CD4-positive, CD25-positive, alpha-beta regulatory T cell (primary cell): ENCODE data around the gene SYCP2L. TPM values are rescaled to one million over a fixed set of nuclear protein-coding genes. Genes with fewer than 3 reads are reported as not detected.

Source experiments
- ATAC-seq, 2 donors: fragments of 150-1000 bp; cut with Tn5 transposase; one replicate each; pipeline ENCODE4 v1.10.0; 2021; ENCODE audit warnings: low read depth in 2 of 2, moderate number of reproducible peaks in 2 of 2, moderate library complexity in 1 of 2
- DNase-seq, 3 donors: peaks; one replicate each; pipeline versions ENCODE4 v3.0.0 to v3.0.0-alpha.2; 2012 to 2022; ENCODE audit warnings: mixed read lengths in 1 of 3
- H3K27ac ChIP-seq: one replicate; pipeline ENCODE4 v1.7.0; 2013; ENCODE audit warnings: mild to moderate bottlenecking, low read length; ENCODE audit not compliant: insufficient read depth, poor library complexity, severe bottlenecking
- H3K27me3 ChIP-seq: one replicate; pipeline ENCODE4 v1.7.0; 2013; ENCODE audit warnings: low read length; ENCODE audit not compliant: control insufficient read depth, insufficient read depth
- H3K36me3 ChIP-seq: one replicate; pipeline ENCODE4 v1.7.0; 2013; ENCODE audit warnings: mild to moderate bottlenecking, low read length, moderate library complexity; ENCODE audit not compliant: control insufficient read depth, insufficient read depth
- H3K4me1 ChIP-seq: 2 replicates; pipeline ENCODE4 v1.7.0; 2013; ENCODE audit warnings: mild to moderate bottlenecking, low read length; ENCODE audit not compliant: insufficient read depth, control insufficient read depth, poor library complexity, severe bottlenecking
- H3K4me3 ChIP-seq: one replicate; pipeline ENCODE4 v1.7.0; 2013; ENCODE audit warnings: low read depth, mild to moderate bottlenecking, low read length, moderate library complexity
- H3K9me3 ChIP-seq, 2 experiments: 1 replicate in 1 of 2; 2 replicates in 1 of 2; pipeline ENCODE4 v1.7.0; 2013; ENCODE audit warnings: low read length in 2 of 2, mild to moderate bottlenecking in 1 of 2, moderate library complexity in 1 of 2; ENCODE audit not compliant: control insufficient read depth in 2 of 2
- H3K27ac Mint-ChIP-seq, 3 donors: one replicate each; pipeline ENCODE4 v1.8.0; 2020 to 2022; ENCODE audit warnings: mild to moderate bottlenecking in 3 of 3, mixed read lengths in 3 of 3, moderate library complexity in 2 of 3
- H3K27me3 Mint-ChIP-seq: one replicate; pipeline ENCODE4 v1.8.0; 2022; ENCODE audit warnings: mild to moderate bottlenecking, mixed read lengths
- H3K36me3 Mint-ChIP-seq: one replicate; pipeline ENCODE4 v1.8.0; 2020; ENCODE audit warnings: mixed read lengths
- H3K4me1 Mint-ChIP-seq, 4 donors: one replicate each; pipeline ENCODE4 v1.8.0; 2020 to 2022; ENCODE audit warnings: mixed read lengths in 4 of 4, mild to moderate bottlenecking in 1 of 4
- H3K4me3 Mint-ChIP-seq, 4 donors: one replicate each; pipeline ENCODE4 v1.8.0; 2020 to 2022; ENCODE audit warnings: mild to moderate bottlenecking in 4 of 4, mixed read lengths in 4 of 4, moderate library complexity in 3 of 4
- H3K9me3 Mint-ChIP-seq, 7 donors: one replicate each; pipeline ENCODE4 v1.8.0; 2020 to 2022; ENCODE audit warnings: mixed read lengths in 7 of 7, mild to moderate bottlenecking in 3 of 7, moderate library complexity in 2 of 7
- polyA plus RNA-seq, 4 donors: library from polyadenylated mRNA; unstranded; fragments of 300-500 nt; fragmentation: Illumina TruSeq; gene quantifications; one replicate each; pipeline ENCODE4 v1.2.3, GENCODE V29; 2021
- total RNA-seq: library from RNA; stranded (reverse); gene quantifications from one replicate; pipeline ENCODE4 v1.2.3, GENCODE V29; 2022

SYCP2L gene
- total and polyA plus RNA-seq, 5 donors from 2014 or later: not detected

DNA sequence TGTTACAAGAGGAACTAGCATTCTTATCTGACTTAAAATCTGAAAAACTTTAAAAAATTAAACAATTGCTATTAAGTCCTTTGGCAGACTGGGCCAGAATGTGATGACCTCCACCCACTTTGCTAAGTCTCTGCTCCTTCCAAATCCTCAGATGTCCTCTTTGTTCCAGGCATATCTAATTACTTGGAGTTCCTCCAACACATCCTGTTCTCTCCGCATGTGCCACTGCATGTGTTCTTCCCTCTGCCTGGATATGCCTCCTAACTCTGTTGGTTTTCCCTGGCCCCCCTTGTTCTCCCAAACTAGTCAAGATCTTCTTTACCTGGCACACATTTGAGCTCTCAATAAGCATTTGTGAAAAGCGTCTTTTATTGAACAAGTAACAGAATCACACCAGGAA is 134.2 kb downstream of the SYCP2L start:
- Mint-ChIP-seq H3K4me3 (no peak overlapping the region), H3K4me1 (no peaks in the 10 kb centered on the region), H3K27me3 (peaks cover 26% of the 10 kb centered on the region), H3K27ac (no peak overlapping the region), H3K9me3 (peaks cover 0 to 2% (median 0%) of the 10 kb centered on the region in 7 donors), H3K36me3 (no peaks in the 10 kb centered on the region)
- Histone ChIP-seq H3K9me3 (no peaks in the 10 kb centered on the region), H3K4me3 (no peak overlapping the region), H3K4me1 (no peaks in the 10 kb centered on the region), H3K27ac (no peak overlapping the region), H3K36me3 (no peaks in the 10 kb centered on the region), H3K27me3 (peaks cover 12% of the 10 kb centered on the region)
- ATAC-seq: no peak
- no peak for DNase-seq

DNA sequence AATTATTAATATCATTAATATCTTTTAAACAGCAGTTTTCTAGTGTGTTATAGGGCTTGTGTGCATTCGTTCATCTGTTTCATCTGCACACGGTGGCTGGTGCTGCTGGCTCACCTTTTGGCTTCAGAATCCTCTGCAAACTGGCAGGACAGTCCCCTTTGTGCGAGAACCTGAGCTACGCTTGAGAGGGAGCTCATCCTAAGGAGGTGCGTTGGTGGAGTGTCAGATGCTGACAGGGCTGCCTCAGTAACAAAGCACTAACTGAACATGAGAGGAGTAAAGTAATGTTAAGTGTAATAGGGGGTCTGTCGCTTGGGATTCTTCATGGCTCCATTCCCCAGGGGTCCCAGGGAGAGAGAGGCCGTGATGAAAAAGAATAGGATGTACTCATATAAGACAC is 134.9 kb downstream of the SYCP2L start:
- no peaks in the 10 kb centered on the region for H3K4me1 ChIP-seq
- DNase-seq (no peak), ATAC-seq (no peak)
- H3K36me3 Mint-ChIP-seq: no peaks in the 10 kb centered on the region
- peaks cover 12% of the 10 kb centered on the region for H3K27me3 ChIP-seq
- H3K9me3 ChIP-seq: no peaks in the 10 kb centered on the region
- no peaks in the 10 kb centered on the region for H3K36me3 ChIP-seq
- H3K9me3 Mint-ChIP-seq: peaks cover 0 to 2% (median 0%) of the 10 kb centered on the region in 7 donors
- no peak overlapping the region for H3K4me3 ChIP-seq
- H3K4me3 Mint-ChIP-seq: no peak overlapping the region
- H3K27ac ChIP-seq: no peak overlapping the region
- no peaks in the 10 kb centered on the region for H3K4me1 Mint-ChIP-seq
- no peak overlapping the region for H3K27ac Mint-ChIP-seq
- H3K27me3 Mint-ChIP-seq: peaks cover 26% of the 10 kb centered on the region

GRCh38 chr6:11023032-11023431 is 136.2 kb downstream of the SYCP2L start:
- no peak for DNase-seq
- Histone ChIP-seq H3K27ac (no peak overlapping the region), H3K4me1 (no peaks in the 10 kb centered on the region), H3K36me3 (no peaks in the 10 kb centered on the region), H3K9me3 (no peaks in the 10 kb centered on the region), H3K4me3 (no peak overlapping the region), H3K27me3 (peaks cover 18% of the 10 kb centered on the region)
- H3K9me3 Mint-ChIP-seq: peaks cover 0 to 2% (median 0%) of the 10 kb centered on the region in 7 donors
- ATAC-seq: no peak
- H3K36me3 Mint-ChIP-seq: no peaks in the 10 kb centered on the region
- no peak overlapping the region for H3K4me3 Mint-ChIP-seq
- H3K4me1 Mint-ChIP-seq: no peaks in the 10 kb centered on the region
- no peak overlapping the region for H3K27ac Mint-ChIP-seq
- peaks cover 35% of the 10 kb centered on the region for H3K27me3 Mint-ChIP-seq

Other genes with a start within 250 kb of the SYCP2L start
- gene C6orf52, start 192.4 kb upstream of the SYCP2L start, total RNA-seq: not detected
- gene C6orf52, start 192.4 kb upstream of the SYCP2L start, polyA plus RNA-seq: 1 to 10 TPM in 2 of 4 donors, under 1 TPM in 1, not detected in 1; 0.68 to 2.6 (median 2.3) TPM
- 6.0 TPM for gene PAK1IP1, start 192.1 kb upstream of the SYCP2L start, total RNA-seq
- 10 to 100 TPM; 12.2 to 14.4 (median 13.9) TPM for gene PAK1IP1, start 192.1 kb upstream of the SYCP2L start, polyA plus RNA-seq
- gene TMEM14C, start 164.0 kb upstream of the SYCP2L start, total RNA-seq: 15.7 TPM
- gene TMEM14C, start 164.0 kb upstream of the SYCP2L start, polyA plus RNA-seq: 100 to 1,000 TPM in 1 of 4 donors, 10 to 100 TPM in 3; 83.7 to 172 (median 89.2) TPM
- gene TMEM14B, start 139.2 kb upstream of the SYCP2L start, total RNA-seq: 48.8 TPM
- gene TMEM14B, start 139.2 kb upstream of the SYCP2L start, polyA plus RNA-seq: 100 to 1,000 TPM; 177 to 219 (median 209) TPM
- 0.30 TPM for gene MAK, start 48.5 kb upstream of the SYCP2L start, total RNA-seq
- gene MAK, start 48.5 kb upstream of the SYCP2L start, polyA plus RNA-seq: under 1 TPM in 1 of 4 donors, not detected in 3; 0.12 TPM
- gene GCM2, start 5.0 kb upstream of the SYCP2L start, total RNA-seq: not detected
- not detected for gene GCM2, start 5.0 kb upstream of the SYCP2L start, polyA plus RNA-seq
- gene ELOVL2, start 157.3 kb downstream of the SYCP2L start, total RNA-seq: not detected
- not detected for gene ELOVL2, start 157.3 kb downstream of the SYCP2L start, polyA plus RNA-seq
- gene SMIM13, start 206.8 kb downstream of the SYCP2L start, total RNA-seq: 9.7 TPM
- 1 to 10 TPM; 1.4 to 4.4 (median 2.5) TPM for gene SMIM13, start 206.8 kb downstream of the SYCP2L start, polyA plus RNA-seq
- gene ERVFRD-1, start 224.7 kb downstream of the SYCP2L start, total RNA-seq: not detected
- gene ERVFRD-1, start 224.7 kb downstream of the SYCP2L start, polyA plus RNA-seq: under 1 TPM in 1 of 4 donors, not detected in 3; 0.09 TPM